Measurements from ENCODE around the gene SLITRK1. TPM values are rescaled to one million over a fixed set of nuclear protein-coding genes. Genes with fewer than 3 reads are reported as not detected.

The SLITRK1 gene, protein sequence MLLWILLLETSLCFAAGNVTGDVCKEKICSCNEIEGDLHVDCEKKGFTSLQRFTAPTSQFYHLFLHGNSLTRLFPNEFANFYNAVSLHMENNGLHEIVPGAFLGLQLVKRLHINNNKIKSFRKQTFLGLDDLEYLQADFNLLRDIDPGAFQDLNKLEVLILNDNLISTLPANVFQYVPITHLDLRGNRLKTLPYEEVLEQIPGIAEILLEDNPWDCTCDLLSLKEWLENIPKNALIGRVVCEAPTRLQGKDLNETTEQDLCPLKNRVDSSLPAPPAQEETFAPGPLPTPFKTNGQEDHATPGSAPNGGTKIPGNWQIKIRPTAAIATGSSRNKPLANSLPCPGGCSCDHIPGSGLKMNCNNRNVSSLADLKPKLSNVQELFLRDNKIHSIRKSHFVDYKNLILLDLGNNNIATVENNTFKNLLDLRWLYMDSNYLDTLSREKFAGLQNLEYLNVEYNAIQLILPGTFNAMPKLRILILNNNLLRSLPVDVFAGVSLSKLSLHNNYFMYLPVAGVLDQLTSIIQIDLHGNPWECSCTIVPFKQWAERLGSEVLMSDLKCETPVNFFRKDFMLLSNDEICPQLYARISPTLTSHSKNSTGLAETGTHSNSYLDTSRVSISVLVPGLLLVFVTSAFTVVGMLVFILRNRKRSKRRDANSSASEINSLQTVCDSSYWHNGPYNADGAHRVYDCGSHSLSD
- under 0.01 and 0.17 TPM in 2 replicates for total RNA-seq

GRCh38 chr13:83881917-83882605 lies at the start of gene SLITRK1:
TSS of gene SLITRK1 (minus strand) at chr13:83882474. CDS start at chr13:83881507, 967 bp downstream.

